GM12801 (cell line): Measurements from ENCODE around the gene EDEM2.

ENCODE experiments used
- TF ChIP-seq, protein P1 (sequence below): IDR thresholded peaks from one replicate; pipeline ENCODE4 v1.5.1; 2011; ENCODE audit warnings: control low read depth; ENCODE audit not compliant: insufficient read length; ENCODE audit errors: extremely low read depth

Gene EDEM2

DNA sequence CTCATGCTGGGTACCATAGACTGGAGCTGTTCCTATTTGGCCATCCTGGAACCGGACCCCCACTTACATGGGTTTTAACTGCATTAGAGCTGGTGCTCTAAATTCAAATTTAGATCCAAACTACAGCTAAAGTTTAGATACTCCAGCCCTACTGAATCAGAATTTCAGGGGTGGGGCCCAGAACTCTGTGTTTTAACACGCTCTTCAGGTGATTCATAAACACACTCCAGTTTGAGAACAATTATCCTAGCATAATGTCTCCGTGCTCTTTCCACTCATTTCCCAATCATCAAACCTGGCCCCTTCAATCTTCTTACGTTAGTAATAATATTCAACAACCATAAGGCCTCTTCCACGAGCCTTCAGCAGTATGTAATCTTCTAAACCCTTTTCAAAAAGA lies 69.8 kb downstream of the EDEM2 start:
- TF ChIP-seq, protein P1, sequence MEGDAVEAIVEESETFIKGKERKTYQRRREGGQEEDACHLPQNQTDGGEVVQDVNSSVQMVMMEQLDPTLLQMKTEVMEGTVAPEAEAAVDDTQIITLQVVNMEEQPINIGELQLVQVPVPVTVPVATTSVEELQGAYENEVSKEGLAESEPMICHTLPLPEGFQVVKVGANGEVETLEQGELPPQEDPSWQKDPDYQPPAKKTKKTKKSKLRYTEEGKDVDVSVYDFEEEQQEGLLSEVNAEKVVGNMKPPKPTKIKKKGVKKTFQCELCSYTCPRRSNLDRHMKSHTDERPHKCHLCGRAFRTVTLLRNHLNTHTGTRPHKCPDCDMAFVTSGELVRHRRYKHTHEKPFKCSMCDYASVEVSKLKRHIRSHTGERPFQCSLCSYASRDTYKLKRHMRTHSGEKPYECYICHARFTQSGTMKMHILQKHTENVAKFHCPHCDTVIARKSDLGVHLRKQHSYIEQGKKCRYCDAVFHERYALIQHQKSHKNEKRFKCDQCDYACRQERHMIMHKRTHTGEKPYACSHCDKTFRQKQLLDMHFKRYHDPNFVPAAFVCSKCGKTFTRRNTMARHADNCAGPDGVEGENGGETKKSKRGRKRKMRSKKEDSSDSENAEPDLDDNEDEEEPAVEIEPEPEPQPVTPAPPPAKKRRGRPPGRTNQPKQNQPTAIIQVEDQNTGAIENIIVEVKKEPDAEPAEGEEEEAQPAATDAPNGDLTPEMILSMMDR: no peak

DNA sequence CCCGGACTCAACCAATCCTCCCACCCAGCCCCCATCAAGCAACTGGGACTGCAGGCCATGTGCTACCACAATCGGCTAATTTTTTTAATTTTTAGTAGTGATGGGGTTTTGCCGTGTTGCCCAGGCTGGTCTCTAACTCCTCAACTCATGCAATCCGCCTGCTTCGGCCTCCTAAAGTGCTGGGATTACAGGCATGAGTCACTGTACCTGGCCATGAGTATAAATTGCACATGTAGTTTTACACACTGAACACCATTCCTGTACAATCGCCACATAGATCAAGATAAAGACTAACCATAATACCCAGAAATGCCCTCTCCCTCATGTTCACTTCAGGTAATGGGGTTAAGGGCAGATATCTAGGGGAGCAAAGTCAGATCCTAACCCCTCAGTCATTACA lies 80.9 kb downstream of the EDEM2 start:
- TF ChIP-seq, protein P1: no peak
